GM12864 (cell line): ENCODE data around the gene NR1H2.
A peak's percentile ranks its signal among the peaks of the same experiment; 100 is the strongest.

Source experiments
- DNase-seq: peaks from one replicate; pipeline ENCODE4 v3.0.0-alpha.2; 2011; ENCODE audit warnings: low read depth
- H3K4me3 ChIP-seq: 2 replicates; pipeline ENCODE4 v1.5.1; 2011; ENCODE audit warnings: mild to moderate bottlenecking, low read depth, low read length, control low read depth
- TF ChIP-seq, protein P1 (sequence below): IDR thresholded peaks from 2 replicates; pipeline ENCODE4 v1.5.1; 2011; ENCODE audit warnings: low read depth, mild to moderate bottlenecking, moderate library complexity, low read length, control low read depth, inconsistent platforms; ENCODE audit errors: missing control alignments

NR1H2 gene

DNA sequence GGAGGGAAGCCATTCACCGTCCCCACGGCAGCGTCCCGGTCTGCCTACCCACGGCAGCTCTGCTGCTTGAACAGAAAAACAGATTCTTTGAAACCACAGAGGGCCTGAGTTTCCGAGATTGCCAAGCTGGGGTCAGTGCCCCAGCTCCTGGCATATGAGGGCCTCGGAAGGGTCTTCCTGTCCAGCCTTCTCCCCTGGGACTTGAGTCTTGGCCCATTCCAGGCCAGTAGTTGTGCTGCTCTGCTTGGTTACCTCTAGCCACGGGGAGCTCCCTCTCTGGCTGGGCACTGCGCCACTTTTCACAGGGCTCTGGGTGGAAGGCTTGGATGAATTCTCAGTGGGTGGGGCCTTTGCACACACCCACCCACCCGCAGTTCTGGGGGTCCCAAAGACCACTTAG, 33.9 kb downstream of the NR1H2 start:
- TF ChIP-seq, protein P1, sequence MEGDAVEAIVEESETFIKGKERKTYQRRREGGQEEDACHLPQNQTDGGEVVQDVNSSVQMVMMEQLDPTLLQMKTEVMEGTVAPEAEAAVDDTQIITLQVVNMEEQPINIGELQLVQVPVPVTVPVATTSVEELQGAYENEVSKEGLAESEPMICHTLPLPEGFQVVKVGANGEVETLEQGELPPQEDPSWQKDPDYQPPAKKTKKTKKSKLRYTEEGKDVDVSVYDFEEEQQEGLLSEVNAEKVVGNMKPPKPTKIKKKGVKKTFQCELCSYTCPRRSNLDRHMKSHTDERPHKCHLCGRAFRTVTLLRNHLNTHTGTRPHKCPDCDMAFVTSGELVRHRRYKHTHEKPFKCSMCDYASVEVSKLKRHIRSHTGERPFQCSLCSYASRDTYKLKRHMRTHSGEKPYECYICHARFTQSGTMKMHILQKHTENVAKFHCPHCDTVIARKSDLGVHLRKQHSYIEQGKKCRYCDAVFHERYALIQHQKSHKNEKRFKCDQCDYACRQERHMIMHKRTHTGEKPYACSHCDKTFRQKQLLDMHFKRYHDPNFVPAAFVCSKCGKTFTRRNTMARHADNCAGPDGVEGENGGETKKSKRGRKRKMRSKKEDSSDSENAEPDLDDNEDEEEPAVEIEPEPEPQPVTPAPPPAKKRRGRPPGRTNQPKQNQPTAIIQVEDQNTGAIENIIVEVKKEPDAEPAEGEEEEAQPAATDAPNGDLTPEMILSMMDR: no peak
- no peak for DNase-seq
- no peak overlapping the region for H3K4me3 ChIP-seq

- H3K4me3 ChIP-seq: no peak overlapping the region
- TF ChIP-seq, protein P1: no peak
- no peak for DNase-seq
Measured at GRCh38 chr19:50412419-50412818, 36.2 kb downstream of the NR1H2 start.

GRCh38 chr19:50413096-50413495, 36.8 kb downstream of the NR1H2 start:
- no peak overlapping the region for H3K4me3 ChIP-seq
- TF ChIP-seq, protein P1: no peak
- no peak for DNase-seq

DNA sequence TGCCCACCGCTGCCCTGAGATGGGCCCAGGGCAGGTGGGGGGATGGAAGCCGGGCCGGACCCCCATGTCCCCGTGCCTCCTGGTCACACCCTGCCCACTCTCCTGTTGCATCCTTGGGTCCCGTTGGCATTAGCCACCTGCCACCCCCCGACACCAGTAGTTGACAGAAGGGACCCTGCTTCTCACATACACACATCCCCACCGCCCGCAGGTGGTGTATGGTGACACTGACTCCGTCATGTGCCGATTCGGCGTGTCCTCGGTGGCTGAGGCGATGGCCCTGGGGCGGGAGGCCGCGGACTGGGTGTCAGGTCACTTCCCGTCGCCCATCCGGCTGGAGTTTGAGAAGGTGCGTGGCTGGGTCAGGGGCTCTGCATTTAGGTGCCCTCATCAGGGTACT, 37.3 kb downstream of the NR1H2 start:
- TF ChIP-seq, protein P1: no peak
- no peak for DNase-seq
- no peak overlapping the region for H3K4me3 ChIP-seq

GRCh38 chr19:50414864-50415660, 38.8 kb downstream of the NR1H2 start:
- no peak for DNase-seq
- TF ChIP-seq, protein P1: peak; percentile 92
- peak overlapping the region; percentile 36 for H3K4me3 ChIP-seq

- DNase-seq: peak; percentile 85
- TF ChIP-seq, protein P1: no peak
- H3K4me3 ChIP-seq: no peak overlapping the region; the same call in 1 of the 2 replicates
Measured at GRCh38 chr19:50415661-50416033, 39.4 kb downstream of the NR1H2 start.
